ENCODE measurements around the gene GOLIM4. TPM values are rescaled to one million over a fixed set of nuclear protein-coding genes. Genes with fewer than 3 reads are reported as not detected.

Gene GOLIM4
- total RNA-seq, 1 experiment from 2014 or later, result 25.3 TPM

DNA sequence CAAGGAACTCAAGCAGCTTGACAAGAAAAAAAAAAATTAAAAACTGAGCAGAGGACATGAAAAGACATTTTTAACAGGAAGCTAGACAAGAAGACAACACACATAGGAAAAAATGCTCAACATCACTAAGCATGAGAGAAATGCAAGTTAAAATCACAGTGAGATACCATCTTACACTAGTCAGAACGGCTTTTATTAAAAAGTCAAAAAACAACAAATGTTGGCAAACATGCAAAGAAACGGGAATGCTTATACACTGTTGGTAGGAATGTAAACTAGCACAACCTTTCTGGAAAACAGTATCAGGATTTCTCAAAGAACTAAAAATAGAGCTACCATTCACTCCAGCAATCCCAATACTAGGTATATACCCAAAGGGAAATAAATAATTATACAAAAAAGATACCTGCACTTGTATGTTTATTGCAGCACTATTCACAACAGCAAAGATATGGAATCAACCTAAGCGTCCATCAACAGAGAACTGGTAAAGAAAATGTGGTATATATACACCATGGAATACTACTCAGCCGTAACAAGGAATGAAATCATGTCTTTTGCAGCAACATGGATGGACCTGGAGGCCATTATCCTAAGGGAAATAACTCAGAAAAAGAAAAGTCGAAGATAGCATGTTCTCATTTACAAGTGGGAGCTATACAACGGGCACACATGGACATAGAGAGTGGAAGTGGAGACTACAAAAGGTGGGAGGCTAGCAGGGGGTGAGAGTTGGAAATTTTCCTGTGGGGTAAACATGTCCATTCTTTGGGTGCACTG is 5.2 kb downstream of the GOLIM4 start:
- Histone ChIP-seq H3K4me1 (ENCODE audit: insufficient read depth, low read length) (peaks cover 24% of the 10 kb centered on the region), H3K4me3 (ENCODE audit: low read length) (no peak overlapping the region)

DNA sequence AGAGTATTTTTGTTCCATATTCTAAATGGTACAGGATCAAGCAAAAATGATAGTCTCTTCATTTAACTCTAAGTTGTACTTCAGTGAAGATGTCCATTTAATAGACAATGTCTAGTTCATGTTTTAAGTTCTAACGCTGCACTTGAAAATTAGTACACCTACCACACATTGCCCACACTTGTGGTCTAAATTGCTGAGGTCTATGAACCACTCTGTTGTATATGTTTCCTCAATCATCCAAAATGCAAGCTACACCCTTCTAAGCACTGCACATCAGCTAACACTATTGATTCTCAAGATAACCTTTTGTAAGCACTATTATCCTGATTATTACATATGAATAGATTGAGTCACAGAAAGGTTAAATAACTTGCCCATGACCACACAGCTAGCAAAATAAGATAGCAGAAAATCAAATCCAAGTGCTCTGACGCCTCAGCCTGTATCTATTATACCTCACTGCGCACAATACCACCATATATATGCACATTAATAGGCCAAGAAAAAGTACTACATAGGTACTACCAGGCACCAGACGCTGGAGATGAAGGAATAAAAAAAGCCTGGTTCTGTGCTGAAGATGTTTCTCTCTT is 6.4 kb downstream of the GOLIM4 start:
- Histone ChIP-seq H3K4me2 (ENCODE audit: low read length) (no peak overlapping the region), H3K9ac (ENCODE audit: low read length) (no peak overlapping the region), H2AFZ (ENCODE audit: low read length) (no peak overlapping the region), H3K27me3 (ENCODE audit: low read length) (no peaks in the 10 kb centered on the region), H3K27ac (ENCODE audit: low read length) (no peak overlapping the region), H3K4me3 (ENCODE audit: low read length) (no peak overlapping the region), H3K79me2 (ENCODE audit: low read length) (peaks cover 95% of the 10 kb centered on the region), H3K9me3 (ENCODE audit: low read length) (no peaks in the 10 kb centered on the region), H3K9me2 (replicated peaks; ENCODE audit: low read length) (no peaks in the 10 kb centered on the region), H4K20me1 (ENCODE audit: low read length) (peaks cover 9% of the 10 kb centered on the region; the same call in 1 of the 2 replicates), H3F3A (ENCODE audit: low read length, unreplicated experiment) (no peaks in the 10 kb centered on the region), H3K36me3 (ENCODE audit: low read depth, low read length) (no peaks in the 10 kb centered on the region), H3K4me1 (ENCODE audit: insufficient read depth, low read length) (peaks cover 24% of the 10 kb centered on the region)
- POLR2A ChIA-PET (ENCODE audit: unreplicated experiment), result no interaction called here
- BruUV-seq (replicated peaks), result no TSS peak
- CTCF ChIA-PET, result no interaction called here
- TF ChIP-seq EZH2phosphoT487 (IDR thresholded peaks at IDR 0.05; ENCODE audit: borderline replicate concordance, low read length), result no peak
- no peak for TF ChIP-seq EZH2 (IDR thresholded peaks at IDR 0.05; ENCODE audit: low read length, unreplicated experiment)
- TF ChIP-seq, protein P1, sequence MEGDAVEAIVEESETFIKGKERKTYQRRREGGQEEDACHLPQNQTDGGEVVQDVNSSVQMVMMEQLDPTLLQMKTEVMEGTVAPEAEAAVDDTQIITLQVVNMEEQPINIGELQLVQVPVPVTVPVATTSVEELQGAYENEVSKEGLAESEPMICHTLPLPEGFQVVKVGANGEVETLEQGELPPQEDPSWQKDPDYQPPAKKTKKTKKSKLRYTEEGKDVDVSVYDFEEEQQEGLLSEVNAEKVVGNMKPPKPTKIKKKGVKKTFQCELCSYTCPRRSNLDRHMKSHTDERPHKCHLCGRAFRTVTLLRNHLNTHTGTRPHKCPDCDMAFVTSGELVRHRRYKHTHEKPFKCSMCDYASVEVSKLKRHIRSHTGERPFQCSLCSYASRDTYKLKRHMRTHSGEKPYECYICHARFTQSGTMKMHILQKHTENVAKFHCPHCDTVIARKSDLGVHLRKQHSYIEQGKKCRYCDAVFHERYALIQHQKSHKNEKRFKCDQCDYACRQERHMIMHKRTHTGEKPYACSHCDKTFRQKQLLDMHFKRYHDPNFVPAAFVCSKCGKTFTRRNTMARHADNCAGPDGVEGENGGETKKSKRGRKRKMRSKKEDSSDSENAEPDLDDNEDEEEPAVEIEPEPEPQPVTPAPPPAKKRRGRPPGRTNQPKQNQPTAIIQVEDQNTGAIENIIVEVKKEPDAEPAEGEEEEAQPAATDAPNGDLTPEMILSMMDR (conservative IDR thresholded peaks at IDR 0.05; ENCODE audit: low read depth, low read length), result no peak
- DNase-seq, result no peak
- intact Hi-C loops (cut with micrococcal nuclease), result no loop called here
- ATAC-seq, result no peak

More for the DNA sequence above, 5.2 kb downstream of the GOLIM4 start:
- DNase-seq (no peak), ATAC-seq (no peak)
- intact Hi-C loops (cut with micrococcal nuclease), result loop anchor here (10.0 kb wide), 1 partner anchor 356 kb away; the partner anchor contains the start of genes PDCD10 and SERPINI1
- Histone ChIP-seq H3K9me3 (ENCODE audit: low read length) (no peaks in the 10 kb centered on the region), H3K36me3 (ENCODE audit: low read depth, low read length) (no peaks in the 10 kb centered on the region), H3K27me3 (ENCODE audit: low read length) (no peaks in the 10 kb centered on the region), H3K9ac (ENCODE audit: low read length) (no peak overlapping the region), H3K9me2 (replicated peaks; ENCODE audit: low read length) (no peaks in the 10 kb centered on the region), H3K79me2 (ENCODE audit: low read length) (peaks cover 87% of the 10 kb centered on the region), H3K4me2 (ENCODE audit: low read length) (no peak overlapping the region), H3F3A (ENCODE audit: low read length, unreplicated experiment) (no peaks in the 10 kb centered on the region), H4K20me1 (ENCODE audit: low read length) (peaks cover 9% of the 10 kb centered on the region; the same call in 1 of the 2 replicates), H3K27ac (ENCODE audit: low read length) (no peak overlapping the region), H2AFZ (ENCODE audit: low read length) (no peak overlapping the region)
- ChIA-PET POLR2A (ENCODE audit: unreplicated experiment) (no interaction called here), CTCF (interaction anchor here (0.7 kb wide), 1 partner anchor 41 kb away, joined by 3 read pairs; no protein-coding TSS in a partner anchor)
- TF ChIP-seq, protein P1 (conservative IDR thresholded peaks at IDR 0.05; ENCODE audit: low read depth, low read length), result no peak
- TF ChIP-seq EZH2 (IDR thresholded peaks at IDR 0.05; ENCODE audit: low read length, unreplicated experiment) (no peak), EZH2phosphoT487 (IDR thresholded peaks at IDR 0.05; ENCODE audit: borderline replicate concordance, low read length) (no peak)
- BruUV-seq (replicated peaks), result no TSS peak
